ENCODE measurements around the gene ZDBF2.

DNA sequence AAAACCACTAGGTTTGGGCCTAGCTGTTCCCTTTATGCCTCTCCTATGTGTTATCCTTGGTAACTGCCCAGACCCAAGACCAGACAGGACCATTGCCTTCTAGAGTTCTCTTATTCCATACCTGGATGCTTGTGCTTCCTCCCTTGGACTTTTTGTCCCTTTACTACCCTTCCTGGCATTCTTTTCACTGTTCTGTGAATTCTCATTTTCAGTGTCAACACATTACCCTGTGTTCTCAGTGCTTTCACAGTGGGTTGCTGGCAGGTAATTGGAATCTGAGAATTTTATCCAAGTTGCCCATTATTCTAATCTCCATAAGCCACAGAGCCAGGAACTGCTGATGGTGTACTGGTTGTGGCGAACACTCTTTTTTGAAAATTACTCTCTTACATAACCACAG, 41.7 kb downstream of the ZDBF2 start:
- no peak for TF ChIP-seq LEF1 (IDR thresholded peaks at IDR 0.05; ENCODE audit: borderline replicate concordance)
- no peak for TF ChIP-seq FOXA1 (IDR thresholded peaks at IDR 0.05)
- no peak for TF ChIP-seq CTBP1 (IDR thresholded peaks at IDR 0.05; ENCODE audit: borderline replicate concordance)
- TF ChIP-seq NFRKB (IDR thresholded peaks at IDR 0.05), result no peak
- no peak for TF ChIP-seq L3MBTL2 (conservative IDR thresholded peaks at IDR 0.05)
